CD4-positive, alpha-beta T cell (primary cell): Measurements from ENCODE around the gene NLE1. TPM values are rescaled to one million over a fixed set of nuclear protein-coding genes. Genes with fewer than 3 reads are reported as not detected.

Experiments
- ATAC-seq: fragments of 200-7000 bp; cut with Tn5 transposase; one replicate; pipeline ENCODE4 v1.10.0; 2022; ENCODE audit warnings: mild to moderate bottlenecking; ENCODE audit not compliant: poor library complexity
- CTCF ChIA-PET: fragments of 350-600 bp; sonication (Branson Sonifier 250); formaldehyde crosslinking; loops from one replicate; lab custom pipeline; 2021; ENCODE audit warnings: antibody characterized with exemption, inconsistent platforms; lab: Charles Lee
- POLR2A ChIA-PET: fragments of 350-600 bp; sonication (Branson Sonifier 250); formaldehyde crosslinking; loops from one replicate; lab custom pipeline; 2021; ENCODE audit warnings: antibody characterized with exemption, inconsistent platforms; lab: Charles Lee
- DNase-seq, 14 experiments: peaks; one replicate each; pipeline ENCODE4 v3.0.0-alpha.2; 2013 to 2020; ENCODE audit warnings: mixed read lengths in 2 of 14
- H3K27ac ChIP-seq, 2 donors: one replicate each; pipeline versions ENCODE4 v1.5.1 to v1.7.0; 2013; ENCODE audit warnings: low read length in 2 of 2, low read depth in 1 of 2, mild to moderate bottlenecking in 1 of 2
- H3K27me3 ChIP-seq, 2 experiments: 1 replicate in 1 of 2; 2 replicates in 1 of 2; pipeline versions ENCODE4 v1.6.1 to v1.7.0; 2013; ENCODE audit warnings: low read length in 2 of 2, control low read depth in 1 of 2, mild to moderate bottlenecking in 1 of 2, moderate library complexity in 1 of 2; ENCODE audit not compliant: insufficient read depth in 2 of 2, control insufficient read depth in 1 of 2
- H3K36me3 ChIP-seq: one replicate; pipeline ENCODE4 v1.6.1; 2013; ENCODE audit warnings: low read length, control low read depth; ENCODE audit not compliant: insufficient read depth
- H3K4me1 ChIP-seq: one replicate; pipeline ENCODE4 v1.6.1; 2013; ENCODE audit warnings: low read length, control low read depth; ENCODE audit not compliant: insufficient read depth
- H3K4me3 ChIP-seq: one replicate; pipeline ENCODE4 v1.5.1; 2013; ENCODE audit warnings: mild to moderate bottlenecking, low read length, moderate library complexity
- H3K9me3 ChIP-seq, 2 experiments: 1 replicate in 1 of 2; 2 replicates in 1 of 2; pipeline versions ENCODE4 v1.6.1 to v1.7.0; 2013; ENCODE audit warnings: low read length in 2 of 2, mild to moderate bottlenecking in 2 of 2, control low read depth in 1 of 2, moderate library complexity in 1 of 2; ENCODE audit not compliant: control insufficient read depth in 1 of 2, insufficient read depth in 1 of 2
- H3K27ac Mint-ChIP-seq: one replicate; pipeline ENCODE4 v1.8.0; 2020; ENCODE audit warnings: mixed read lengths
- H3K27me3 Mint-ChIP-seq: one replicate; pipeline ENCODE4 v1.8.0; 2021; ENCODE audit warnings: mixed read lengths
- H3K36me3 Mint-ChIP-seq: one replicate; pipeline ENCODE4 v1.8.0; 2021; ENCODE audit warnings: low read depth, mixed read lengths
- H3K4me1 Mint-ChIP-seq: one replicate; pipeline ENCODE4 v1.8.0; 2021; ENCODE audit warnings: low read depth, mixed read lengths
- H3K4me3 Mint-ChIP-seq: one replicate; pipeline ENCODE4 v1.8.0; 2020; ENCODE audit warnings: mild to moderate bottlenecking, mixed read lengths
- H3K9me3 Mint-ChIP-seq: one replicate; pipeline ENCODE4 v1.8.0; 2020; ENCODE audit warnings: mixed read lengths
- CTCF ChIP-seq: fragments of 200-600 bp; IDR thresholded peaks from one replicate; pipeline ENCODE4 v1.8.0; 2022; ENCODE audit warnings: antibody characterized with exemption, mild to moderate bottlenecking
- intact Hi-C, 2 experiments: fragments of 100-400 bp; cut with DNase I in 1 of 2; cut with micrococcal nuclease in 1 of 2; formaldehyde crosslinking; loops; one replicate each; pipeline versions ENCODE4 v1.15.1 to v1.9.0; 2023 to 2025; cut with DNase I, micrococcal nuclease
- total RNA-seq, 174 experiments: library from RNA in 2 of 174; stranded (reverse) in 2 of 174; gene quantifications; one replicate each; pipeline ENCODE4 v1.2.3 and lab custom pipeline; 2021 to 2026

NLE1 gene
- total RNA-seq, 2 experiments from 2014 or later = 8.9 to 9.5 TPM

GRCh38 chr17:35132099-35132498 lies 10.0 kb downstream of the NLE1 start:
- H3K36me3 ChIP-seq = peaks cover 62% of the 10 kb centered on the region
- H3K4me3 ChIP-seq = no peak overlapping the region
- Mint-ChIP-seq H3K36me3 (peaks cover 66% of the 10 kb centered on the region), H3K27ac (no peak overlapping the region), H3K27me3 (no peaks in the 10 kb centered on the region), H3K4me1 (no peaks in the 10 kb centered on the region), H3K9me3 (no peaks in the 10 kb centered on the region), H3K4me3 (no peak overlapping the region)
- no peak for TF ChIP-seq CTCF
- no peaks in the 10 kb centered on the region for H3K9me3 ChIP-seq
- H3K27me3 ChIP-seq = no peaks in the 10 kb centered on the region
- no peaks in the 10 kb centered on the region for H3K4me1 ChIP-seq
- H3K27ac ChIP-seq = no peak overlapping the region
- intact Hi-C loops = no loop called here
- DNase-seq (no peak), ATAC-seq (no peak)
- ChIA-PET POLR2A (no interaction called here), CTCF (no interaction called here)

DNA sequence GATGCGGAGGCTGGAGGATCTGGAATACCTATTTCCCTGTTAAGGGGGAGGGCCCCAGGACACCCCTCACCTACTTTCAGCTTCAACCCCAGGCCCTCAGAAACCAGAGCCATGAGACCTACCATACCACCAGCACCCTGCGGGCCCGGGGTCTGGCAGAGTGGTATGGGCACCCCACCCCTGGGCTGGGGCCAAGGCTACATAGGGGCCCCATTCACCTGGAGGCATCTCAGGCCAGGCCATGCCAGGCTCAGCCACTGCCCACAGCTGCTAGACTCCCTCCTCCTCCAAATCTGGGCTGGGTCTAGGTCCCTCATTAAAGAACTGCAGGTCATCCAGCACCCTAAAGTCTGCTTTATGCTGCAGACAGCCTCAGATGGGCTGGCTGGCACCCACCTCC lies 11.7 kb downstream of the NLE1 start:
- Histone ChIP-seq H3K36me3 (peaks cover 45% of the 10 kb centered on the region), H3K9me3 (no peaks in the 10 kb centered on the region), H3K4me1 (no peaks in the 10 kb centered on the region), H3K27ac (no peak overlapping the region), H3K4me3 (no peak overlapping the region), H3K27me3 (no peaks in the 10 kb centered on the region)
- TF ChIP-seq CTCF = no peak
- ATAC-seq (no peak), DNase-seq (no peak)
- peaks cover 49% of the 10 kb centered on the region for H3K36me3 Mint-ChIP-seq
- no peaks in the 10 kb centered on the region for H3K4me1 Mint-ChIP-seq
- intact Hi-C loops = no loop called here
- no peak overlapping the region for H3K4me3 Mint-ChIP-seq
- CTCF ChIA-PET = interaction anchor here (1.4 kb wide), 1 partner anchor 634 kb away, joined by 4 read pairs; no protein-coding TSS in a partner anchor
- no peaks in the 10 kb centered on the region for H3K9me3 Mint-ChIP-seq
- no peak overlapping the region for H3K27ac Mint-ChIP-seq
- H3K27me3 Mint-ChIP-seq = no peaks in the 10 kb centered on the region
- POLR2A ChIA-PET = interaction anchor here (1.1 kb wide), 1 partner anchor 448 kb away, joined by 3 read pairs; the partner anchor contains the start of gene PEX12

- ChIA-PET POLR2A (no interaction called here), CTCF (interaction anchor here (1.4 kb wide), 1 partner anchor 634 kb away, joined by 4 read pairs; no protein-coding TSS in a partner anchor)
- no peak overlapping the region for H3K27ac Mint-ChIP-seq
- peaks cover 41% of the 10 kb centered on the region for H3K36me3 ChIP-seq
- H3K9me3 Mint-ChIP-seq = no peaks in the 10 kb centered on the region
- ATAC-seq (no peak), DNase-seq (no peak)
- no peaks in the 10 kb centered on the region for H3K9me3 ChIP-seq
- H3K36me3 Mint-ChIP-seq = peaks cover 44% of the 10 kb centered on the region
- H3K4me3 ChIP-seq = no peak overlapping the region
- H3K4me1 Mint-ChIP-seq = no peaks in the 10 kb centered on the region
- H3K27me3 Mint-ChIP-seq = no peaks in the 10 kb centered on the region
- H3K4me1 ChIP-seq = no peaks in the 10 kb centered on the region
- H3K4me3 Mint-ChIP-seq = no peak overlapping the region
- no peak for TF ChIP-seq CTCF
- H3K27ac ChIP-seq = no peak overlapping the region
- intact Hi-C loops = no loop called here
- H3K27me3 ChIP-seq = no peaks in the 10 kb centered on the region
Observed at GRCh38 chr17:35129973-35130351, 12.1 kb downstream of the NLE1 start.
